HG03565 (cell line): ENCODE data around the gene AAMDC.
"Not testable (repeated sequence)": the region's sequence is repeated elsewhere in the genome, so short reads cannot be mapped to it uniquely, and the experiment has no call there.

ENCODE experiments used
- ATAC-seq: cut with Tn5 transposase; IDR thresholded peaks from one replicate; pipeline ENCODE4 v1.9.1; 2021; ENCODE audit warnings: mild to moderate bottlenecking, moderate library complexity; ENCODE audit not compliant: unreplicated experiment

Gene AAMDC

DNA sequence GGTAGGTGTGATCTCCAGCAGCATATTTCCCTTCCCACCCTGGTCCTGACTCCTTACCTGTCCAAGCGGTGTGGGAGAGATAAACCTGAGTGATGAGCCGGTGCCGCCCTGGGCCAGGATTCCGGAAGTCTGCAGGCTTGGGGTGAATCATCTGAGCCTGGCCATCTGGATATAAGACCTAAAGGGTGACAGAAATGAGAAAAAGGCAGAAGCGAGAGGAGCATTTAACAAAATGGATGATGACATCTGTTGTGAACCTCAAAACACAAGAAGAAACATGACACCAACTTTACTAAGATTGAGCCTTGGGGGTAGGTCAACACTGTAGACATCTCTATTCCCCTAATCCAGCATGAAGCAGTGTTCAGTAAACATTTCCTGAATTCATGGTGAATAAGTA, 62.8 kb downstream of the AAMDC start:
- ATAC-seq: no peak

DNA sequence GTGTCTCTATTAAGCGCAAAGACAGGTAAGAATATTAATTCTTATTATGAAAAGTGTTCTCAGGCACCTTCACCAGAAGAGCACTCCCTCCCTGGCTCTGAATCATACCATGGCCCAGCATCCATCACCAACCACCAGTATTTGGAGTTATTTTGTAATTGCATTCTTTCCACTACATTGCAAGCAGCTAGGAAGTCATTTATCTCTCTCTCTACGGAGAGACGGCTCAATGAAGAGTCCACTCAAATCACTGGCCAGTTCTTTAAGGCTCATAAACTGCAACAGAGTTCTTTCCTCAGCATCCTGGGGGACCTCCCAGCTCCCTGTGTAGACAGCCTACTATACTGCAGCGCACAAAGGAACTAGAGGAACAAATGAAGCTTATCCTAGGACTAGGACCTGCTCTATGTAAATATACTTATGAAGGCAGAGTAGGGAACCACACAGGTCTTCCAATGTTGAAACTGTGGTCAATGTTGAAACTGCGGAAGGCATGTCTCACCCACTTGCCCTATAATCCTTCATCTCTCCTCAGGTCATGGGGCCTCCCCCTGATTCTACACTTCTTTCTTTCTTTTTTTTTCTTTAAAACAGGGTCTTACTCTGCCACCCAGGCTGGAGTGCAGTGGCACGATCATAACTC, 63.4 kb downstream of the AAMDC start:
- ATAC-seq: no peak

DNA sequence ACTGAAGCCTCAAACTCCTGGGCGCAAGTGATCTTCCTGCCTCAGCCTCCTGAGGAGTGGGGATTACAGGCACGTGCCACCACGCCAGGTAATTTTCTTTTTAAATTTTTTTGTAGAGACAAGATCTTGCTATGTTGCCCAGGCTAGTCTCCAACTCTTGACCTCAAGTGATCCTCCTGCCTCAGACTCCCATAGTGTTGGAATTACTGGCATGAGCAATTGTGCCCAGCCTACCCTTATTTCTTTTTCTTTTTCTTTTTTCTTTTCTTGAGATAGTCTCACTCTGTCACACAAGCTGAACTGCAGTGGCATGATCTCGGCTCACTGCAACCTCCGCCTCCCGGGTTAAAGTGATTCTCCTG, 63.9 kb downstream of the AAMDC start:
- no peak for ATAC-seq

DNA sequence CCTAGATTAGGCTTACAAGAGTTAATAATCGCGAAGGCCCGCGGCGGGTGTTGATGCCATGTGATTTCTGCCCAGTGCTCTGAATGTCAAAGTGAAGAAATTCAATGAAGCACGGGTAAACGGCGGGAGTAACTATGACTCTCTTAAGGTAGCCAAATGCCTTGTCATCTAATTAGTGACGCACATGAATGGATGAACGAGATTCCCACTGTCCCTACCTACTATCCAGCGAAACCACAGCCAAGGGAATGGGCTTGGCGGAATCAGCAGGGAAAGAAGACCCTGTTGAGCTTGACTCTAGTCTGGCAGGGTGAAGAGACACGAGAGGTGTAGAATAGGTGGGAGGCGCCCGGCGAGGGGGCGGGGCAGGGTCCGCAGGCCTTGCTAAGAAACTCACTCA, 65.5 kb downstream of the AAMDC start:
- no peak for ATAC-seq

DNA sequence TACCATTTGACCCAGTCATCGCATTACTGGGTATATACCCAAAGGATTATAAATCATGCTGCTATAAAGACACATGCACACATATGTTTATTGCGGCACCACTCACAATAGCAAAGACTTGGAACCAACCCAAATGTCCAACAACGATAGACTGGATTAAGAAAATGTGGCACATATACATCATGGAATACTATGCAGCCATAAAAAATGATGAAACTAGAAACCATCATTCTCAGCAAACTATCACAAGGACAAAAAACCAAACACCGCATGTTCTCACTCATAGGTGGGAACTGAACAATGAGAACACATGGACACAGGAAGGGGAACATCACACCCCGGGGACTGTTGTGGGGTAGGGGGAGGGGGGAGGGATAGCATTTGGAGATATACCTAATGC, 68.1 kb downstream of the AAMDC start:
- ATAC-seq: not testable (repeated sequence)

DNA sequence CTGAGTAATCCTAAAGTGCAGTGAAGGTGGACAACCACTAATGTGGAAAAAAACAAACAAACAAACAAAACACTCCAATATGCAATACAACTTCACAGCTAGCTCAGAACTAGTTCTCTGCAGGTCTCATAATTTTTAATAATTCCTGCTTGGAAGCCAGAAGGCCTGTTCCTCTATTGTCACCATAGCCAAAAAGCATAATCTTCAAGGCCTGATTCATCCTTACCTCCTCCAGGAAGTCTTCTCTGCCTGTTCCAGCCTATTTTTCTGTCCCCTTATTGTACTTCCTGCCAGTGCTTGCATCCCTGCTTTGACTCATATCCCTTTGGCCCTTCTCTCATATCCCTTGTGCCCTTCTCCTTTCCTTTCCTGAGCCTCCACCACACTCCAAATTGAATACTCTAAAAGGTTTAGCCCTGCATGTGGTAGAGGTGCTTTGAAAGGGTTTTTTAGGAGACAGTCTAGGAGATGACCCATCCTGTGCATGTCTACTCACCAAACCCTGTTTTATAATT, 69.2 kb downstream of the AAMDC start:
- not testable (repeated sequence) for ATAC-seq

DNA sequence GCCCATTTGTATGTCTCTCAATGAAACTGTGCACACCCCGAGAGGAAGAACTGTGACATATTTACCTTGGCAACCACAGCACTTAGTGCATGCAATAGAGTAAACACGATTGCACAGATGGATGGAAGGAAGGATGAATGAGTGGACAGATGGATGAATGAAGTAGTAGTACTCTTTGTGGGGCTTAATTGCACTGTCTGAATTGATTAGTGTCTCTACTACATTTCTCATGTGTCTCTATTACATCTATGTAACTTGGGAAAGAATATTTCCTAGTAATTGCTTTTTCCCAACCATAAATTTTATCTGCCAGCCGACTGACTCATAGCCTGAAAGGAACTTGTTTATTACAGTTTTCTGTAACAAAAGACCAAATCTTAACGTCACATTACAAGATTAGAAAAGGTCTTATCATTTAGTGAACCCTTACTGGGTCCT, 69.7 kb downstream of the AAMDC start:
- not testable (repeated sequence) for ATAC-seq

DNA sequence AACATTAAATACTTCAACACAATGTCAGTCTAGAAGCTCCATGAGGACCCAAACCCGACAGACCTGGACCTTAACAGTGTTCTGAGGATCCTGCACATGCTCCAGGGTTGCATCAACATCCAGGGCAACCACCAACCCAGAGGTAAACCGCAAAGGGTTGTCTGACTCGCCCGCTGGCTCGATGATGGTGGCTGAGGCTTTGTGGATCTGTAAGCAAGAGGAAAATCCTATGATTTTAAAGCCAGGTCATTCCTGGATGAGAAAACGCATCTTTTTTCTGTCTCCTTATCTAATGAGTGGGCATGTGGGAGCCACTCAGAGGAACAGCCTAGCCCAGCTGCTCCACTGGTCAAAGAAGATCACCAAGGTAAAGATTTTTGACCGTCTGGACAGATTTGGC, 70.3 kb downstream of the AAMDC start:
- not testable (repeated sequence) for ATAC-seq

DNA sequence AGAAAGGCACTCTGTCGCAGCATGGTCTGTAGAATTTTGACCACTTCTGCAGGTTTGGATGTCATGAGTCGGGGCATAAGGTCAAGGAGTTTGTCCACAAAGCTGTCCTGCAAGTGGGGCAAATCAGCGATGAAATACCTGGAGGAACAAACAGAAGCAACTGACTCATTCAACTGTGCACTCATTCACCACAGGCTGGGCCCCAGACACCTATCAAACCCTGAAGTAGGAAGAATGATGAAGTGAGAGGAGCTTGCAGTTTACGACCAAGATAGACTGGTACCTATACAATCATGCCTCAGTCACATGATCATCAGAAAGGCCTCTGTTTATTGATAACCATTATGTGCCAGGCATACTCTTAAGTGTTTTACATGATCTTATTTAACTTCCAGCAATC, 70.8 kb downstream of the AAMDC start:
- not testable (repeated sequence) for ATAC-seq

DNA sequence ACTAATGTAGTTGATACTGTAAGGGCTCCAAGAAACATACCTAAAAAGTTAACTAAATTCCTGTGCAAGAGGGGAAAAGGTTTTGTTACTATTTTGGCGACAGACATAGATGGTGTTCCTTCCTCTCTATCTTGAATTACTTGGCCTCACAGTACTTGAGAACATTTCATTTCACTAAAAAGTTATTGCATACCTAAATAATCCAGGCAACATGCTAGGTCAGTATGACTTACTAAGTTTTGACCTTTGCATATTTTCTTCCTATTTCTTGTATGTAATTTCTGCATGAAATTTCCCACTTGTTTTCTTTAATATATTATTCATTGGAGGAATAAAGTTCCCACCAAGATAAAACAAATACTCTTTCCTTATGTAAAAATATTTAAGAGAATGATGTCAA, 74.0 kb downstream of the AAMDC start:
- ATAC-seq: not testable (repeated sequence)

DNA sequence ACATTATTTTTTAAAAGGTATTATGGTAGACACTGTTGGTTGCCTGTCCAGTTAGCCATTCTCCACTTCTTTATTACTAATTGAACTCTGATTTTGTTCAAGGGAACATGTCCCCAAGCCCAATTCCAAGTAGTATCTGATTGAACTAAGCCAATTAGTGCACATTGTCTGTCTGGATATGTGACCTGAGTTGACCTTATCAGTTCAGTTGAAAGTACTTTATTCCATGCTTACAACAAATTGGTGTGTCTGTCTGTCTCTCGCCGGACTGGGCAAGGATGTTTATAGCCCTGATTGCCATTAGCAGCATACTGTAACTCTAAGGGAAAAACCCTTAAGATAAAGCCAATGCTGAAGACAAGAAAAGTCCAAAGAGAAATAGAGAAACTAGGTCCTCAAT, 87.9 kb downstream of the AAMDC start:
- no peak for ATAC-seq

DNA sequence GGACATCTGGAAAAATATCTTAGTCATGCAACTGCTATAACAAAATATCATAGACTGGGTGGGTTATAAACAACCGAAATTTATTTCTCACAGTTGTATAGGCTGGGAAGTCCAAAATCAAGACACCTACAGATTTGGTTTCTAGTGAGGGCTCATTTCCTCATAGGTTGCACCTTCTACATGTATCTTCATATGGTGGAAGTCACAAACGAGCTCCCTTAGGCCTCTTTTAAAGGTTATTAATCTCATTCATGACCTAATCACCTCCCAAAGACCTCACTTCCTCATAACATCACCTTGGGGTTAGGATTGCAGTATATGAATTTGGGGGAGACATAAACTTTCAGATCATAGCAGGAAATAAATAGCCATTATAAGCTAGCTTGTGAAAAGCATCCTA, 88.3 kb downstream of the AAMDC start:
- no peak for ATAC-seq

DNA sequence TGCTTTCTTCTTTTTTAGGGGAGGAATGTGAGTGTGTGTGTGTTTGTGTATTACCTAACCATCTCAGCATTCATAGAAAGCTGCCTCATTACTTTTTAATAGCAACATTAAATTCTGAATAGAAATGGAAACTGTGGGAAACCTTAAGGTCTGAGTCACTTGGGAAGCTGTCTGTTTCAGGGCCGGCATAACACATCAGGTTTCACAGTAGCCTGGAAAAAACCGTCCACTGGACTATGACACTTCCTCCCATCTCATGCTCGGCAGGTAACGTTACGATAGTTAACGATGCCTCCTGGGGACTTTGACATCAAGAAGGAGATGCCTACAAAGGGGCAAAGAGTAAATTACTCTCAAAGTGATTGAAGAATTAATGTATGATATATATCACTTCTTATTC, 89.9 kb downstream of the AAMDC start:
- ATAC-seq: not testable (repeated sequence)

DNA sequence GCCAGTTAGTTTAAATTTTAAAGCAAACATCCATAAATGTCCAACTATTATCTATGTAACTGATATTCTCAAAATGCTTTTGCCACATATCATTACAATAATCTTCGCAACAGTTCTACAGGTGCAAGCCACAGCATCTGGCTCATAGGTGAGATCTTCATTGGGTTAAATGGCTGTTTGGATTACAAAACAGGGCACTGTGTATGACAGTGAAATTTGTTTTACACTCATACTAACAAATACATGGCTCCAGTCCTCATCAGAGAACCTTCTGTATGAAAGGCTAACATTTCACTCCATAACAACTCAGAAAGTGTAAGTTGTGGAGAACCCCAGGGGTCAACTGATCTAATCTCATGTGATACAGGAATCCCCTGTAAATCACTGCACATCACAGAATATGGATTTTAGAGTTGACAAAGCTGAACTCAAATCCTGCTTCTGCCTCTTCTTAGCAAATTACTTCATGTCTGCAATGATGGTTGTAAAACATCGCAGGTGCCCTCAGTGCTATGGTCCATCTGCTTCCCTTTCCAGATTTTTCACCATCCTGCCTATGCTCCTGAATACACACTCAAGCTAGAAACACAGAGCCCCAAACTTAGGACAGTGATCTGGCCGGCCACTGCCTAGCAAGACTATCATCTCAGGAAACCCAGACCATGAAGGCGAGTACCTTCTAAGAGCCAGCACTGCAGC, 92.8 kb downstream of the AAMDC start:
- not testable (repeated sequence) for ATAC-seq

DNA sequence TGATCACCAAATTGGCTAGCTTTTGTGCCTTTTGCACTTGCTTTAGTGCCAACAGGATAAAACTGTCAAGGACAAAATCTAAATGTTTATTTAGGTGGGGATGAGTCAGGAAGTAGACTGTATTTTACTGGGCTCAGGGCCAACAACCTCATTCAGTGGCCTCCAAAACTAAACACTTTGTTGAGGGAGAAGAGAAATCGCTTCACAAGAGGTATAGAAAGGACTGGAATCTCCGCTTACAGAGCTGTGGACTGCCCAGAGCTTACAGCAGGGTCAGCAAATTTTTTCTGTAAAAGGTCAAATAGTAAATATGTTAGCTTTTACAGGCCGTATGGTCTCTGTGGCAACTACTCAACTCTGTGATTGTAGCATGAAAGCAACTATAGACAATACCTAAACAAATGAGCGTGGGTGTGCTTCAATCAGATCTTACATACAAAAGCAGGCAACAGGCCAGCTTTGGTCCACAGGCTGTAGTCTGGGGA, 93.4 kb downstream of the AAMDC start:
- ATAC-seq: not testable (repeated sequence)

DNA sequence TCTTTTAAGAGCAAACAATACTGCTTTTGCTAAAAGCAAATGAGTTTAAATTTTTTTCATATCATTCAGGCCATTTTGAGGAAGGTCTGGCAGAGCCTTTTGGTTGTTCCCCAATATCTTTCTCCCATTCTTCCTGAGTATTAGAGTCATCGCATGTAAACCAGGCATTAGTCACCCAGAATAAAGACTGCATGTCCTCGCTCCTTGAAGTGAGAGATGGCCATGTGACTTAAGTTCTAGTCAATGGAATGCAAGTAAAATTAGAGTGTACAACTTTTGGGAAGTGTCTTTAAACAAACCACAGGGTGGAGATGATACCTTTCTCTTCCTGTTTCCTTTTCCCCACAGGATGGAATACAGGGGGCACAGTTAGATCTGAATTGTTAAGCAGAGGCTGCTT, 96.8 kb downstream of the AAMDC start:
- not testable (repeated sequence) for ATAC-seq
